Activated CD8-positive, alpha-beta memory T cell treated with anti-CD3 and anti-CD28 coated beads, Interleukin-2, amount 10 ng/mL, durations not matched to agents 7 days and 5 days (primary cell): ENCODE results near the gene DLX3. TPM values are rescaled to one million over a fixed set of nuclear protein-coding genes. Genes with fewer than 3 reads are reported as not detected.

Experiments
- ATAC-seq: fragments of 150-1000 bp; cut with Tn5 transposase; one replicate; pipeline ENCODE4 v1.10.0; 2021; ENCODE audit warnings: moderate library complexity
- CTCF ChIA-PET: fragments of 350-600 bp; sonication (Branson Sonifier 250); formaldehyde crosslinking; loops from one replicate; lab custom pipeline; 2021; ENCODE audit warnings: antibody characterized with exemption; lab: Charles Lee
- DNase-seq: peaks from one replicate; pipeline ENCODE4 v3.0.0-alpha.2; 2020
- H3K27ac Mint-ChIP-seq: one replicate; pipeline ENCODE4 v1.8.0; 2021; ENCODE audit warnings: mild to moderate bottlenecking, mixed read lengths
- H3K27me3 Mint-ChIP-seq: one replicate; pipeline ENCODE4 v1.8.0; 2021; ENCODE audit warnings: mixed read lengths
- H3K36me3 Mint-ChIP-seq: one replicate; pipeline ENCODE4 v1.8.0; 2021; ENCODE audit warnings: mild to moderate bottlenecking, mixed read lengths
- H3K4me1 Mint-ChIP-seq: one replicate; pipeline ENCODE4 v1.8.0; 2021; ENCODE audit warnings: mixed read lengths
- H3K4me3 Mint-ChIP-seq: one replicate; pipeline ENCODE4 v1.8.0; 2021; ENCODE audit warnings: mild to moderate bottlenecking, moderate library complexity, mixed read lengths
- H3K9me3 Mint-ChIP-seq: one replicate; pipeline ENCODE4 v1.8.0; 2022; ENCODE audit warnings: low read depth, mixed read lengths
- total RNA-seq, 2 experiments: library from RNA; stranded (reverse); gene quantifications; one replicate each; pipeline ENCODE4 v1.2.3, GENCODE V29; 2021

The DLX3 gene
- total RNA-seq, 2 experiments from 2014 or later = not detected

GRCh38 chr17:49965524-49965909 lies 29.5 kb downstream of the DLX3 start:
- Mint-ChIP-seq H3K9me3 (no peaks in the 10 kb centered on the region), H3K4me1 (peaks cover 27% of the 10 kb centered on the region), H3K27ac (no peak overlapping the region), H3K4me3 (no peak overlapping the region), H3K27me3 (peaks cover 84% of the 10 kb centered on the region), H3K36me3 (peaks cover 3% of the 10 kb centered on the region)
- CTCF ChIA-PET = interaction anchor here (0.8 to 2.6 kb wide), 5 partner anchors 29 to 409 kb away, joined by 3 to 25 read pairs (median 3); partner anchors contain the start of gene DLX3
- no peak for DNase-seq
- no peak for ATAC-seq

- Mint-ChIP-seq H3K27me3 (peaks cover 78% of the 10 kb centered on the region), H3K36me3 (peaks cover 3% of the 10 kb centered on the region), H3K27ac (peak overlapping the region; percentile 64), H3K9me3 (no peaks in the 10 kb centered on the region), H3K4me1 (peaks cover 27% of the 10 kb centered on the region), H3K4me3 (no peak overlapping the region)
- ATAC-seq (no peak), DNase-seq (peak; percentile 54)
- CTCF ChIA-PET = interaction anchor here (1.0 to 4.3 kb wide), 4 partner anchors 30 to 123 kb away, joined by 3 to 27 read pairs (median 14); partner anchors contain the start of gene DLX3
These were observed 30.1 kb downstream of the DLX3 start for GRCh38 chr17:49964769-49965523.

GRCh38 chr17:49964303-49964768 lies 30.7 kb downstream of the DLX3 start:
- no peak overlapping the region for H3K4me3 Mint-ChIP-seq
- H3K9me3 Mint-ChIP-seq = no peaks in the 10 kb centered on the region
- H3K27ac Mint-ChIP-seq = peak overlapping the region; percentile 45

DNA sequence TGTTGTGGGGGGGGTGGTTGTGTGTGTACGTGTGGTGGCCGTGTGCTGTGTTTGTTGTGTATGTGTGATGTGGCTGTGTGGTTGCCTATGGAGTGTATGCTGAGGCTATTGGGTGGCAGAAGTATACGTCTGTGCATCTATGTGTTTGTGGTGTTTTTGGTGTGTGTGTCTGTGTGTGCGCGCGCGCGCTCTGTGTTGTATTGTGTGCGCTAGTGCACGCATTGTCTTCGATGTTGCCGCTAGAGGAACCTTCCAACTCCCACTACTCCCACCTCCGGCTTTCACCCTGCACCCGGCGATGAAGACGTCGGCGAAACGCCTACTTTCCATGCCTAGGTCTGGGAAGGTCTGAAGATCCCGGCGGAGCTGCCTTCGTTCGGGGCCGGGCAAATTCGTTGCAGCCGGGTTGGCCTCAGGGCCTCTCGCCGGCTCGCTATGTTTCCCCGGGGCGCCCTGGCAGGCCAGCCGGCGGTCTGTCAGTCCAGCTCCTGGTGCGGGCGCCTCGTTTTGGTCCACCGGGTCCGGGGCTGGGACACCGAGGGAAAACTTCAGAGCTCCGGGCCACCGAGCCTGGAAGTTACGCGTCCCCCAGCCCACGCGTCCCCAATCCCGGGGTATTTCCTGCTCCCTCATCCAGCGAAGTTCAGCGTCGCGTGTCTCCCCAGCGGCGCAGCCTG lies 31.3 kb downstream of the DLX3 start:
- DNase-seq (no peak), ATAC-seq (no peak)
- H3K36me3 Mint-ChIP-seq = peaks cover 3% of the 10 kb centered on the region
- H3K4me3 Mint-ChIP-seq = no peak overlapping the region
- H3K27me3 Mint-ChIP-seq = peaks cover 75% of the 10 kb centered on the region
- H3K4me1 Mint-ChIP-seq = peaks cover 24% of the 10 kb centered on the region
- H3K9me3 Mint-ChIP-seq = no peaks in the 10 kb centered on the region
- CTCF ChIA-PET = interaction anchor here (1.3 to 4.3 kb wide), 2 partner anchors 11 to 34 kb away, joined by 4 to 27 read pairs; no protein-coding TSS in a partner anchor
- peak overlapping the region; percentile 45 for H3K27ac Mint-ChIP-seq

More at GRCh38 chr17:49964303-49964768, 30.7 kb downstream of the DLX3 start:
- no peak for DNase-seq
- ATAC-seq = no peak
- Mint-ChIP-seq H3K4me1 (peaks cover 24% of the 10 kb centered on the region), H3K36me3 (peaks cover 3% of the 10 kb centered on the region), H3K27me3 (peaks cover 79% of the 10 kb centered on the region)
- CTCF ChIA-PET = interaction anchor here (1.1 to 4.3 kb wide), 3 partner anchors 12 to 123 kb away, joined by 3 to 27 read pairs (median 4); no protein-coding TSS in a partner anchor

DNA sequence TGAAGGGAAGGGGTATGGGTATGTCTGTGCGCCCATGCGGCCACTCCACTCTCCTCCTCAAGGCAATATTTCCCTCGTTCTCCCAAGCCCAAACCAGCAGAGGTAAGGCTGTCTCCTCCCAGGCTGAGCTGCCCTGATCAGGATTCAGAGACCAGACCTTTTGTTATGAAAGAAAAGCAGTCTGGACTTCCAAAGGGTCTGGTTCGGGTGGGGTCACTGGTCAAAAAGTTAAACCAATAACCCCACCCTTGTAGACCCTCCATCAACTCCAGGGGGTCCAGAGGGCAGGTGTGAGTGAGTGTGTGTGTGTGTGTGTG lies 31.8 kb downstream of the DLX3 start:
- DNase-seq = no peak
- no peak for ATAC-seq
- Mint-ChIP-seq H3K36me3 (peaks cover 3% of the 10 kb centered on the region), H3K4me3 (no peak overlapping the region), H3K27me3 (peaks cover 73% of the 10 kb centered on the region), H3K9me3 (no peaks in the 10 kb centered on the region), H3K27ac (no peak overlapping the region), H3K4me1 (peaks cover 24% of the 10 kb centered on the region)
- CTCF ChIA-PET = interaction anchor here (1.3 to 4.3 kb wide), 2 partner anchors 11 to 34 kb away, joined by 4 to 27 read pairs; no protein-coding TSS in a partner anchor

DNA sequence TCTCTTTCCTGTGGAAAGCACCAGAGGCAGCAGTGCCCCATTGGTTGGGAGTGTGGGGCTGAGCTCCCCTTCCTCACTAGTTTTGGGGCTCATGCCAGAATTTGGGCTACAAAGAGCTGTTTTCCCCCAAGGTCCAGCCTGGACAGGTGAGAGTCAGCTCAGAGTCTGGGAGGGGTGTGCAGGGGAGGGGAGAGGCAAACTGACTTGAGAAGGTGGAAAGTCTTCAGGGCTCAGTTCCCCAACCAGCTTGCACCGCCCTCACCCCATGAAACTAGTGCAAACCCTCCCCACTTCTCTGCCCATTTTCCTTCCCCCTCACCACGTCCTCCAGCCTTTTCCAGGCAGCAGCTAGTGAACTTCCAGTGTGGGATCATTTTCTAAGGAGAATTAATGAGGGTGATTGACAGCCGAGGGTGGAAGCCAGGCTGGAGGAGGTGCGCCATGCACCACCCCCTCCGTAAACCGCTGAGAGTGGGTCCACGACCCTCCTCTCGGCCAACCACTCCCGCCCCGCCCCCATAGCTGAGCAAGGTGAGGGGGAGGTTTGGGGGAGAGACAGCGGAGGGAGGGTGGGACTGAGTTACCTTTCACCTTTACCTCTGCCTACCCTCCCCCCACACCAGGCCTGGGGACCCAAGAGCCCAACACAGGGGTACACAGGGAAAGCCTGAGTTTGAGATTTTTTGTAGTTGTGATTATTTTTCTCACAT lies 32.3 kb downstream of the DLX3 start:
- H3K27ac Mint-ChIP-seq = no peak overlapping the region
- H3K4me3 Mint-ChIP-seq = no peak overlapping the region
- CTCF ChIA-PET = interaction anchor here (1.2 to 4.3 kb wide), 3 partner anchors 10 to 35 kb away, joined by 3 to 27 read pairs (median 3); no protein-coding TSS in a partner anchor
- ATAC-seq (no peak), DNase-seq (no peak)
- no peaks in the 10 kb centered on the region for H3K9me3 Mint-ChIP-seq
- peaks cover 19% of the 10 kb centered on the region for H3K4me1 Mint-ChIP-seq
- peaks cover 68% of the 10 kb centered on the region for H3K27me3 Mint-ChIP-seq
- peaks cover 3% of the 10 kb centered on the region for H3K36me3 Mint-ChIP-seq

DNA sequence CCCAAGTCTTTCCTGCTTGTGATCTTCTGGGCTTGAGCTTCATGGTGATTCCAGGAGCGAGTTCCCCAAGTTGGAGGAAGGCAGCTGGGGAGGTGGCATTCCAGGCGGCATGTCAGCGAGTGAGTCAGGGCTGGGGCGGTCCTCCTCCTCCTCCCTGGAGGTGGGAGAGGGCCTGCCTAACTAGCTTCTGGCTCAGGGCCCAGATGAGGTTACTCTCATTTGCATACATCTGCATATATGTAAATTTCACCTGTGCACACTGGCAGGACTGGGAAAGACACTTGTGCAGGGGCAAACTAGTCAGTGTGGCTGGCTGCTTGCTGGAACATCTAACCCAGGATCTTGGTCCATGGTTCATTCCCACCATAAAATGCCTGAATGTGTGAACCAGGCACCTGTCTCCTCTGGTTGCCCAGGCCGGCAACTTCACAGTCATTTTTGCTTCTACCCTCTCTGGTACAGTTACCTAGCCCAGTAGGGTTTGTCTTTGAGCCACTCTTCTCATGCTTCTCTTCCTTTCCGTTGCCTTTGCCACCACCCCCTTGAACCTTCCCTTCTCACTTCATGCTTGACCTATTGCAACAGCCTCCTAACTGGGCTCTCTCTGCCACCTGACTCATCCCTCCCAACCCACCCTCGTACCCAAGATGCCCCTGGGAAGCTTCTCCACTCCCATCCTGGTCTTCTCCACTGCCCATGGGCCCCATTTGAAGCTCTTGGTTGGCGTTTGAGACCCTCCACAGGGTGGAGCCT lies 35.7 kb downstream of the DLX3 start:
- Mint-ChIP-seq H3K4me3 (no peak overlapping the region), H3K4me1 (peaks cover 9% of the 10 kb centered on the region), H3K36me3 (peaks cover 2% of the 10 kb centered on the region), H3K27ac (no peak overlapping the region), H3K9me3 (no peaks in the 10 kb centered on the region), H3K27me3 (peaks cover 49% of the 10 kb centered on the region)
- CTCF ChIA-PET = interaction anchor here (0.6 to 12.2 kb wide), 3 partner anchors 9 to 124 kb away, joined by 3 to 273 read pairs (median 3); partner anchors contain the start of gene DLX3
- DNase-seq (no peak), ATAC-seq (no peak)

DNA sequence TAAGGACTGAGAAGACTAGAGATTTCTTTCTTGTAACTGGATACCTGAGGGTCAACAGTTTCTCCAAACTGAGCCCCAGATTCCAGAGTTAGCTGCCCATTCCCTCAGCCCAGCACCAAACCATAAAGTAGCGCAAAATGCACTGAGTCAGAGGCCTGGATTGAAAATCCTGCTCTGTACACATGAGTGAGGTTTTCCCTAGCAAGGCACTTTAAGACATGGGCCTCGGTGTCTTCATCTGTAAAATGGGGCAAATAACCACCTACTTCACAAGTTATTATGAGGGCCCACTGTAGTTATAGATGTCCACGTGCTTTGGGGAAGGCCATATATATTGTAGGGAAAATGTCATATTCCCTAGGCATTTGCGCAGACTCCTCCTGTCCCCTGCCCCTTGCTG lies 36.3 kb downstream of the DLX3 start:
- ATAC-seq (no peak), DNase-seq (no peak)
- peaks cover 6% of the 10 kb centered on the region for H3K4me1 Mint-ChIP-seq
- CTCF ChIA-PET = interaction anchor here (0.8 to 12.2 kb wide), 2 partner anchors 10 to 38 kb away, joined by 3 to 273 read pairs; partner anchors contain the start of gene DLX3
- H3K27me3 Mint-ChIP-seq = peaks cover 48% of the 10 kb centered on the region
- no peak overlapping the region for H3K4me3 Mint-ChIP-seq
- no peak overlapping the region for H3K27ac Mint-ChIP-seq
- no peaks in the 10 kb centered on the region for H3K9me3 Mint-ChIP-seq
- peaks cover 2% of the 10 kb centered on the region for H3K36me3 Mint-ChIP-seq

DNA sequence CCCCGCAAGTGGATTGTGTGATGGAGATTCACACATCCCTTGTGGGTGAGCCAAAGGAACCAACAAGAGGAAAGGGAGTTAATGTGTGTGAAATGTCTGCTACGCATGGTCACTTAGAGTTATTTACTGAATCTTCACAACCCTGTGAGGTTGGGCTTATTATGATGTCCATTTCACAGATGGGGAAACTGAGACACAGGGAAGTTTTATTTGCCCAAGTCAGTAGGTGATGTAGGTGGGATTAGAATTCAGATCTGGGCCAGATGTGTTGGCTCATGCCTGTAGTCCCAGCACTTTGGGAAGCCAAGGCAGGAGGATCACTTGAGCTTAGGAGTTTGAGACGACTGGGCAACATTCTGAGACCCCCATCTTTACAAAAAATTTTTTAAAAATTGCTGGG lies 37.7 kb downstream of the DLX3 start:
- no peak for DNase-seq
- Mint-ChIP-seq H3K27ac (no peak overlapping the region), H3K27me3 (peaks cover 43% of the 10 kb centered on the region), H3K9me3 (no peaks in the 10 kb centered on the region), H3K4me1 (no peaks in the 10 kb centered on the region), H3K4me3 (no peak overlapping the region), H3K36me3 (no peaks in the 10 kb centered on the region)
- ATAC-seq = no peak
- CTCF ChIA-PET = interaction anchor here (1.3 to 12.2 kb wide), 4 partner anchors 39 to 400 kb away, joined by 3 to 273 read pairs (median 5); partner anchors contain the start of gene DLX3

DNA sequence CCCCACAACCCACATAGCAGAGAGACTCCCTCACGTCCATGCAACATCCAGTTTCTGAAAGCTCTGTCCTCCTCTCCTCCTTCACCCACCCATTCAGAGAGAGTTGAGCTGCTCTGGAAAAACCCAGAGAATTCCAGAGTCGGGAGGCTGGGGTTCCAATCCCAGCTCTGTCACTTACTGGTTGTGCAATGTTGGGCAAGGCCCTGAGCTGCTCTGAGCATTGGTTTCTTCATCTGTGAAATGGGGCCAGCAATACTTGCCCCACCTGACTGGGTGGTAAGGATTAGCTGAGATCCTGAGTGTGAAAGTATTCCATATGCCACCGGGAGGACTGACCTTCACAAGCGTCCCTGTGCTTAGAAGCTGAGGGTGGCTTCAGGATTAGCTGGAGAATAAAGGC lies 38.2 kb downstream of the DLX3 start:
- H3K27ac Mint-ChIP-seq = no peak overlapping the region
- H3K4me3 Mint-ChIP-seq = no peak overlapping the region
- DNase-seq (no peak), ATAC-seq (no peak)
- H3K27me3 Mint-ChIP-seq = peaks cover 45% of the 10 kb centered on the region
- no peaks in the 10 kb centered on the region for H3K9me3 Mint-ChIP-seq
- CTCF ChIA-PET = interaction anchor here (1.3 to 12.2 kb wide), 4 partner anchors 40 to 399 kb away, joined by 3 to 273 read pairs (median 5); partner anchors contain the start of gene DLX3
- no peaks in the 10 kb centered on the region for H3K36me3 Mint-ChIP-seq
- no peaks in the 10 kb centered on the region for H3K4me1 Mint-ChIP-seq

DNA sequence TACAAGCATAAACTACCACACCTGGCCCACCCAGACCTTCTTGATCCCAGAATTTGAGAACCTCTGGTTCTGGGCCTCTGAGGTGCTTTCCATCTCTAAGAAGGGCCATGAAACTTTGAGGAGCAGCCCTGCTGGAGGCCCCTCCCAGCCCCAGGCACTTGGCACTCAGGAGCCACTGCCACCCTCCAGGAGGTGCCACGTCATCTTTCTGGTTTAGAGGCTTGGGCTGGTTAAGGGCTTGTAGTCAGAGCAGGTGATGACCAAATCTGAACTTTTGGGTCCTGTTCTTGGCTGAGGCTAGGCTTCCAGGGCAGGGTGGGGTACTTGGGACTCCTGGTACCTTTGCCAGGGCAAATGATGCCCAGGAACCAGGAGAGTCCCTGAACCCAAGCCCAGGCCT lies 39.9 kb downstream of the DLX3 start:
- H3K27ac Mint-ChIP-seq = no peak overlapping the region
- no peaks in the 10 kb centered on the region for H3K4me1 Mint-ChIP-seq
- no peak for DNase-seq
- CTCF ChIA-PET = interaction anchor here (12.2 kb wide), 1 partner anchor 42 kb away, joined by 273 read pairs; the partner anchor contains the start of gene DLX3
- no peak for ATAC-seq
- H3K9me3 Mint-ChIP-seq = no peaks in the 10 kb centered on the region
- no peak overlapping the region for H3K4me3 Mint-ChIP-seq
- H3K36me3 Mint-ChIP-seq = no peaks in the 10 kb centered on the region
- H3K27me3 Mint-ChIP-seq = peaks cover 46% of the 10 kb centered on the region

DNA sequence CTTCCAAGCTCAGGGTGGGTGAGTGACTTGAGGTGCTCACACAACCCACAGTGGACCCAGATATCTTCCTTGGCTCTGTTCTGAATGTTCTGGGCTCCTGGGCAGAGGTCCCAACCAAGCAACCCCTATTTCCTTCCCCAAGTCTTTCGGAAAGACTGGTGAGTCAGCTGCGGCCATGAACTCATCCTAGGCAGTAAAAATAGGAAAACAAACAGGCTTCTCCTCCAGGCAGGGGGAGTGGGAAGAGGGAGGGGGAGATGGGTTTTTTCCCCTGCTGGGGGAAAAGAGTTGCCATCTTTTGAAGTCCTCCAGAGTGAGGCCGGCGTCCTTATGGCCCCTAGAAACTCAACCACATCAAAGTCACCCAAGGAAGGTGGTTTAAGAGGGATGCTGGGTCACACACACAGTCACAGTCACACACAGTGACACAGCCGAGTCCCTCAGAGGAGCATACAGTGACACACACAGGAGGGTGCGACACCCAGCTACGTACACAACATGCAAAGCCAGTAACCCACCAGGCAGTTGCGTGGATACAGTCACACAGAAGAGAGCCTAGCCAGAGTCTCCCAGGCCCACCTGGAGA lies 42.0 kb downstream of the DLX3 start:
- Mint-ChIP-seq H3K4me1 (no peaks in the 10 kb centered on the region), H3K36me3 (no peaks in the 10 kb centered on the region), H3K4me3 (no peak overlapping the region), H3K27ac (no peak overlapping the region), H3K9me3 (no peaks in the 10 kb centered on the region), H3K27me3 (peaks cover 49% of the 10 kb centered on the region)
- CTCF ChIA-PET = interaction anchor here (0.6 to 12.2 kb wide), 28 partner anchors 9 to 1127 kb away, joined by 3 to 273 read pairs (median 5); partner anchors contain the start of genes DLX3, DLX4 and NXPH3
- no peak for ATAC-seq
- no peak for DNase-seq
